Measurements from ENCODE around the gene TMEM120B.
"Not testable (repeated sequence)": the region's sequence is repeated elsewhere in the genome, so short reads cannot be mapped to it uniquely, and the experiment has no call there.

The TMEM120B gene

DNA sequence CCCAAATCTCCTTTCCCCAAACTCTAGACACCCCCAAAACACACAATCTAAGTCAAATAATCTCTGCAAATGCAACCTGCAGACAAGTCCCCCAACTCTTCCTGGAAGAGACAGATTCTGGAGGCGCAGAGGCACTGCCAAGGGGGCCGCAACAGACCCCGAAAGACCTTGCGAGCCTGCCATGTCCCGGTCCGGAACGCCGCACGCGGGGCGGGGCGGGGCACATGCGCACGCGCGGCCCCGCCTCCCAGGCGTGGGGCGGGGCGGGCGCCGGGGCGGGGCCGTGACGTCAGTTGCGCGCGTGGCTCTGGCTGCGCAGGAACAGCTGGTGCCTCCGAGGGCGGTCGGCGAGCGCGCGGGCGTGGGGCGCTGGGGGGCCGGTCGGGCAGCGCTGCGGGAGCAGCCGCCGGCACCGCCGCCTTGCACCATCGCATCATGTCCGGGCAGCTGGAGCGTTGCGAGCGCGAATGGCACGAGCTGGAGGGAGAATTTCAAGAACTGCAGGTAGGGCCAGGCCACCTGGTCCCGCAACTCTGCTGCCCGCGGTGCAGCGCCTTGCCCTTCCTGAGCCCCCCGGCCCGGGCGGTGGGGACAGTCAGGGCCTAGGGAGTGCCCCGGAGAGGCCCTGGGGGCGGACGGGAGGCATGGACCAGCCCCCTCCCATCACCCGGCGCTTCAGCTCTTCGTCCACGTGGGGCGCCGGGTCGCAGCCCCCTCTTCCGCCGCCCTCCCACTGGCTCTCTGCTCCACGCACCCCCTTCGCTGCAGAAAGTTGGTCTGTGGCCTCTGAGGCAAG, at the start of gene TMEM120B:
Gene TMEM120B (plus strand): TSS at position 292 of the 796 bp plus-strand sequence. CDS start 144 bp downstream, at position 436.
- no peak for DNase-seq (ENCODE audit: low read depth, low spot score)

DNA sequence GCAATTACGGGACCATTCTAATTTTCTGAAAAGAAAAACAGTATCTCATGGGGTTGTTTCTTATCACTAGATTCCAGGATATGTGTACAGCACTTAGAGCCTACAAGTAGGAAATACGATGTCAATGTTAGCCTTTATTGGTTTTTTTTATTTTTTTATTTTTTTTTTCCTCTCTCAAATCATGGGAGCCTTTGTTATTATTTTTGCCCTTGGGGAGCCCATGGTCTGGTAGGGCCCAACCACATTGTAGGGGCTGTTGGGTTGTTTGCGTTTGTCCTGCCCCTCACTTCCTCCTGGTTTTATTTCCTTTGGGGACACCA, 49.0 kb upstream of the TMEM120B start:
- DNase-seq (ENCODE audit: low read depth, low spot score) = no peak

DNA sequence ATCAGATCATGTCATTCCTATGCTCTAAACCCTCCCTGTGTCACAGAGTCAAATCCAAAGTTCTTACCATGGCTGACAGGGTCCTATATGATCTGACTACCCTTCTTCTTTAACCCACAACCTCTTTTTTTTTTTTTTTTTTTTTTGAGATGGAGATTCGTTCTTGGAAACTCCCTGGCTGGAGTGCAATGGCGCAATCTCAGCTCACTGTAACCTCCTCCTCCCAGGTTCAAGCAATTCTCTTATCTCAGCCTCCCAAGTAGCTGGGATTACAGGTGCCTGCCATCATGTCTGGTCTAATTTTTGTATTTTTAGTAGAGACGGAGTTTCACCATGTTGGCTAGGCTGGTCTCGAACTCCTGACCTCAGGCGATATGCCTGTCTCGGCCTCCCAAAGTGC, 45.7 kb upstream of the TMEM120B start:
- not testable (repeated sequence) for DNase-seq (ENCODE audit: low read depth, low spot score)

- no peak for DNase-seq (ENCODE audit: low read depth, low spot score)
Observed at GRCh38 chr12:121668750-121669520, 43.6 kb upstream of the TMEM120B start.

DNA sequence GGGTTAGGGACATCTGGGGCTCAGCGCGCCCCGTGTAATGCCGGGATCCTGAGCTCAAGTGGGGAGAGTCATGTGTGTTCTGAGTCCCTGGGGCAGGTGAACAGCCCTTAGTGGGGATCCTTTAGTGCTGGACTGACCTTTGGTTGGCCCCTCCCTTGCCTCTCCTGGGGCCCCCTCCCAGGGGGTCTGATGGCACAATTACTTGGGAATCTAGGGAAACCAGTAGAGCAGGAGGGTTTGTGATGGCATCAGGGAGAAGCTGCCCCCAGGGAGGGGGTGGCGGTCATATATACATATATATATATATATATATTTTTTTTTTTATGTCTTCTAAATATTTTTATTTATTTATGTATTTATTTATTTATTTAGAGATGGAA, 43.0 kb upstream of the TMEM120B start, which contains the start of gene MORN3:
Gene MORN3 (minus strand): TSS at position 134 of the 380 bp plus-strand sequence. CDS start 171 bp downstream, outside the sequence.
- no peak for DNase-seq (ENCODE audit: low read depth, low spot score)

- no peak for DNase-seq (ENCODE audit: low read depth, low spot score)
Observed at GRCh38 chr12:121673013-121673511, 39.5 kb upstream of the TMEM120B start.

GRCh38 chr12:121676190-121676589, 36.4 kb upstream of the TMEM120B start:
- no peak for DNase-seq (ENCODE audit: low read depth, low spot score)

DNA sequence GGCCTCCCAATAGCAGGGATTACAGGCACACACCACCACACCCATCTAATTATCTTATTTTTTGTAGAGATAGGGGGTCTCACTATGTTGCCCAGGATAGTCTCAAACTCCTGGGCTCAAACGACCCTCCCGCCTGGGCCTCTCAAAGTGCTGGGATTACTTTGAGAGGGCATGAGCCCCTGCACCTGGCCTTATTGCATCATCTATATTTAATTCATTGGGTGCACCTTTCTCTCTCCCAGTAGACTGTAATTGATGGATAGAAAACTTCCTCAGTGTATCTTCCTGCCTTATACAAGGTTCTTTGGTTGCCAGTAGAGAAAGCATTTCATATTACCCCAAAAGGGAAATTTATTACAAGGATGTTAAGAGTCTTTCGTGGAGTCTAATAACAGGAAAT, 34.2 kb upstream of the TMEM120B start:
- DNase-seq (ENCODE audit: low read depth, low spot score) = no peak

GRCh38 chr12:121678716-121679300, 33.7 kb upstream of the TMEM120B start:
- no peak for DNase-seq (ENCODE audit: low read depth, low spot score)

GRCh38 chr12:121679661-121680197, 32.8 kb upstream of the TMEM120B start:
- DNase-seq (ENCODE audit: low read depth, low spot score) = not testable (repeated sequence)

- DNase-seq (ENCODE audit: low read depth, low spot score) = no peak
Observed at GRCh38 chr12:121688966-121689365, 23.6 kb upstream of the TMEM120B start.

GRCh38 chr12:121689430-121689829, 23.1 kb upstream of the TMEM120B start:
- no peak for DNase-seq (ENCODE audit: low read depth, low spot score)

- not testable (repeated sequence) for DNase-seq (ENCODE audit: low read depth, low spot score)
Observed at GRCh38 chr12:121692744-121693143, 19.8 kb upstream of the TMEM120B start.

GRCh38 chr12:121693155-121693687, 19.3 kb upstream of the TMEM120B start:
- DNase-seq (ENCODE audit: low read depth, low spot score) = no peak

DNA sequence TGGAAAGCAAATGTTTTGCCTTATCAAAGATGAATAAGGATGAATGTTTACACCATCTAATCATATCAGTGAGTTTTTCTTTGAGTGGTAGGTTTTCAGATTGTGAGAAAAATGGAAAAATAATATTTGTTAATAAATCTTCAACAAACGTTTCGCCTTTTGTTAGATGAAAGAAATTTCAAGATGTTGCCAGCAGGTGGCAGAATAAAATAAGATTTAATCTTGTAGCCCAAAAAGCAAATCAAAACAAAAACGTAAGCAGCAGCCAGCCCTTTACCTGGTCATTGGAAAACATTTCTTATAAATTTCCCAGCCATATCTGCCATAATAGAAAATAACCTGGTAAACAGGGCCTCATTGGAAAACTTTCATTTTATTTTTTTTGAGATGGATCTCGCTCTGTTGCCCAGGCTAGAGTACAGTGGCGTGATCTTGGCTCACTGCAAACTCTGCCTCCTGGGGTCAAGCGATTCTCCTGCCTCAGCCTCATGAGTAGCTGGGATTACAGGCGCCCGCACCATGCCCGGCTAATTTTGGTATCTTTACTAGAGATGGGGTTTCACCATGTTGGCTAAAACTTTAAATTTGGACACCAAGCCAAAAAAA, 15.4 kb upstream of the TMEM120B start:
- no peak for DNase-seq (ENCODE audit: low read depth, low spot score)

- DNase-seq (ENCODE audit: low read depth, low spot score) = not testable (repeated sequence)
Observed at GRCh38 chr12:121697861-121698260, 14.7 kb upstream of the TMEM120B start.

DNA sequence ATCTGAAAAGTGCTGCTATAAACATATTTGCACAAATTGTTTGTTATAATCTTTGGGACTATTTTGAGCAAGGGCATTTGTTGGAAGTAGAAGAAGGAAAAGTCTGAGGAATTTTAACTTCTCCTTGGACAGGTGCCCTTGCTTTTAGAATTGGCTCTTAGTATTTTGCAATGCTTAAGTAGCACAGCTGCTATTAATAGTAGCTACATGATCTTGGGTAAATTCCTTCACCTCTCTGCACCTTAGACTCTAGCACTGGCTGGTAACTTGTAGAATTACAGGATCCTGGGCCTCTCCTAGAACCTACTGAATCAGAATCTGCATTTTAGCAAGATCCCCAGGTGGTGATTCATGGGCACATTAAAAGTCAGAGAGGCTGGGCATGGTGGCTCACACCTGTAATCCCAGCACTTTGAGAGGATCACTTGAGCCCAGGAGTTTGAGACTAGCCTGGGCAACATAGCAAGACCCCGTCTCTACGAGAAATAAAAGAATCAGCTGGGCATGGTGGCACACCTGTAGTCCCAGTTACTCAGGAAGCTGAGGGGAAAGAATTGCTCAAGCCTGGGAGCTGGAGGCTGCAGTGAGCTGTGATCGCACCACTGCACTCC, 10.8 kb upstream of the TMEM120B start:
- no peak for DNase-seq (ENCODE audit: low read depth, low spot score)

DNA sequence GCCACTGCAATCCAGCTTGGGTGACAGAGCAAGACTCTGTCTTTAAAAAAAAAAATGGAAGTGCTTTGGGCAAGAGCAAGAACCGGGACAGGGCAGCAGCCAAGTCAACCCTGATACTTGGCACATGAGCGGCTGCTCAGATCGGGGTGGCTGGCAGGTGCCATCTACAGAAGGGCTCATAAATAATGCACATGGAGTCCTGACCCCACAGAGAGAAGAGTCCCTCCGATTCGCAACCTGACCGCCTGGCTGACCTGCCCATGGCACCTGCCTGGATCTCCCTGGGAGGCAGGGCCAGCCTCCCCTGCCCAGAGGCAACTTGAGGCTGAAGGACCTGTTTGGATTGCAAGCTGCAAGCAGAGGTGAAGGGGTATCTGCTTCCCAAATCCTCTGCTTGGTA, 9.6 kb upstream of the TMEM120B start:
- DNase-seq (ENCODE audit: low read depth, low spot score) = no peak

GRCh38 chr12:121705514-121705913, 7.0 kb upstream of the TMEM120B start:
- DNase-seq (ENCODE audit: low read depth, low spot score) = no peak

- no peak for DNase-seq (ENCODE audit: low read depth, low spot score)
Observed at GRCh38 chr12:121708313-121709063, 4.1 kb upstream of the TMEM120B start.

All from brain pericyte (primary cell).